HepG2 (cell line): Measurements from ENCODE around the gene TAGLN. TPM values are rescaled to one million over a fixed set of nuclear protein-coding genes. Genes with fewer than 3 reads are reported as not detected.

ENCODE experiments used
- ATAC-seq: fragments of 200-7000 bp; cut with Tn5 transposase; 3 replicates; pipeline ENCODE4 v1.9.1; 2020; ENCODE audit warnings: mild to moderate bottlenecking, moderate library complexity
- BruUV-seq: library from RNA; stranded (reverse); fragments of 400-500 nt; replicated peaks from 2 replicates; lab custom pipeline; 2021; lab: Mats Ljungman, UMichigan
- CTCF ChIA-PET: fragments of 300-600 bp; formaldehyde crosslinking; extraction: SDS; loops from one replicate; lab custom pipeline; 2021; ENCODE audit warnings: low total read pairs, inconsistent platforms, low intra/inter-chr PET ratio; lab: Yijun Ruan, JAX
- POLR2A ChIA-PET: fragments of 350-600 bp; sonication (Branson Sonifier 250); formaldehyde crosslinking; loops from one replicate; lab custom pipeline; 2020; ENCODE audit warnings: antibody characterized with exemption, inconsistent platforms; lab: Yijun Ruan, JAX
- DNase-seq: peaks from one replicate; pipeline ENCODE4 v3.0.0-alpha.2; 2015; ENCODE audit warnings: low spot score
- FAIRE-seq: peaks from 3 replicates; lab custom pipeline; 2011; peaks lifted over from hg19 to GRCh38; lab: Jason Lieb, UNC
- H2AFZ ChIP-seq: one replicate; pipeline ENCODE4 v1.6.1; 2011; ENCODE audit warnings: low read length, inconsistent platforms
- H3K27ac ChIP-seq: fragments of 300-600 bp; 3 replicates; pipeline ENCODE4 v1.8.0; 2011; ENCODE audit warnings: mixed run types, mild to moderate bottlenecking, mixed read lengths, low read length, inconsistent platforms; ENCODE audit not compliant: insufficient read depth; ENCODE audit errors: extremely low read length
- H3K27me3 ChIP-seq, 2 experiments: fragments of 200-600 bp in 1 of 2; 2 replicates in 1 of 2; 3 replicates in 1 of 2; pipeline versions ENCODE4 v1.6.0 to v1.8.0; 2011; ENCODE audit warnings: low read length in 2 of 2, mild to moderate bottlenecking in 2 of 2, moderate library complexity in 2 of 2, inconsistent platforms in 1 of 2; ENCODE audit not compliant: insufficient read depth in 2 of 2, control insufficient read depth in 1 of 2
- H3K36me3 ChIP-seq, 2 experiments: fragments of 200-600 bp in 1 of 2; replicated peaks in 1 of 2; 2 replicates in 1 of 2; 3 replicates in 1 of 2; pipeline versions ENCODE4 v1.5.1 to v1.8.0; 2011; ENCODE audit warnings: low read length in 2 of 2, inconsistent platforms in 1 of 2; ENCODE audit not compliant: insufficient read depth in 2 of 2, control insufficient read depth in 1 of 2
- H3K4me1 ChIP-seq: 2 replicates; pipeline ENCODE4 v1.5.1; 2012; ENCODE audit warnings: low read length, inconsistent platforms; ENCODE audit not compliant: insufficient read depth
- H3K4me2 ChIP-seq: 2 replicates; pipeline ENCODE4 v1.6.0; 2011; ENCODE audit warnings: low read depth, low read length, inconsistent platforms
- H3K4me3 ChIP-seq, 3 experiments: fragments of 200-600 bp in 1 of 3; sonication (generic), shearing (Covaris generic) in 1 of 3; replicated peaks in 1 of 3; 2 replicates each; pipeline ENCODE4 v1.5.1; 2011 to 2016; ENCODE audit warnings: low read length in 3 of 3, inconsistent platforms in 2 of 3, low read depth in 2 of 3, mild to moderate bottlenecking in 2 of 3, control low read depth in 1 of 3, mixed read lengths in 1 of 3; ENCODE audit not compliant: insufficient read depth in 1 of 3
- H3K79me2 ChIP-seq: one replicate; pipeline ENCODE4 v1.6.1; 2011; ENCODE audit warnings: low read length, inconsistent platforms; ENCODE audit not compliant: insufficient read depth
- H3K9ac ChIP-seq: 2 replicates; pipeline ENCODE4 v1.6.0; 2011; ENCODE audit warnings: mild to moderate bottlenecking, low read depth, low read length, inconsistent platforms; ENCODE audit not compliant: insufficient read depth
- H3K9me3 ChIP-seq: 2 replicates; pipeline ENCODE4 v1.5.1; 2012; ENCODE audit warnings: mild to moderate bottlenecking, low read length
- H4K20me1 ChIP-seq: 2 replicates; pipeline ENCODE4 v1.6.0; 2011; ENCODE audit warnings: inconsistent platforms, mild to moderate bottlenecking, low read length, moderate library complexity; ENCODE audit not compliant: insufficient read depth
- ATF2 ChIP-seq: sonication (generic); formaldehyde crosslinking; IDR thresholded peaks from 2 replicates; pipeline ENCODE4 v1.4.0; 2020; ENCODE audit warnings: missing genetic modification reagents
- ELF4 ChIP-seq: sonication (generic); formaldehyde crosslinking; IDR thresholded peaks from 2 replicates; pipeline ENCODE4 v1.5.0; 2020; ENCODE audit warnings: missing genetic modification reagents, mild to moderate bottlenecking, moderate library complexity, borderline replicate concordance
- MXD4 ChIP-seq: IDR thresholded peaks from 2 replicates; pipeline ENCODE4 v1.6.1; 2016; ENCODE audit warnings: mild to moderate bottlenecking, missing biosample characterization, missing genetic modification reagents
- SMC3 ChIP-seq: IDR thresholded peaks from 2 replicates; pipeline ENCODE4 v1.6.1; 2011; ENCODE audit warnings: low read length, improper control_type of control experiment
- WGBS: methylation state at CpG from one replicate; pipeline ENCODE4 v1.1.6; 2017; ENCODE audit warnings: low lambda C conversion rate; 5-methylcytosine and 5-hydroxymethylcytosine counted together
- in situ Hi-C: cut with HindIII; loops from 2 replicates; pipeline ENCODE4 v1.10.0; 2017; ENCODE audit warnings: low pct_unique_long_range_greater_than_20kb; ENCODE audit not compliant: extremely low pct_ligation_motif_present
- intact Hi-C: fragments of 100-400 bp; cut with micrococcal nuclease; formaldehyde crosslinking; loops from one replicate; pipeline ENCODE4 v1.10.0; 2022; ENCODE audit not compliant: unreplicated experiment
- polyA plus RNA-seq, 8 experiments: library from polyadenylated mRNA; depleted of rRNA in 3 of 8; stranded (reverse) in 7 of 8; unstranded in 1 of 8; fragments of >200 nt; fragmentation: Illumina TruSeq in 4 of 8; extraction: Trizol in 4 of 8; gene quantifications; 2 replicates each; pipeline versions ENCODE4 v1.2.1 to v1.2.3, GENCODE V29; 2011 to 2016; ENCODE audit warnings: low read depth in 4 of 8, missing spikeins in 1 of 8, mixed read lengths in 1 of 8; ENCODE audit not compliant: insufficient read depth in 1 of 8
- total RNA-seq, 5 experiments: library from RNA; depleted of rRNA; stranded (reverse); fragments of >200 nt; fragmentation: Illumina TruSeq; extraction: Trizol; gene quantifications; 2 replicates each; pipeline ENCODE4 v1.2.3, GENCODE V29; 2016; ENCODE audit warnings: low read depth in 1 of 5
- TF ChIP-seq, protein P1 (sequence below): sonication (generic); formaldehyde crosslinking; IDR thresholded peaks from 2 replicates; pipeline ENCODE4 v1.4.0; 2020; ENCODE audit warnings: missing genetic modification reagents
- TF ChIP-seq, protein P2 (sequence below): sonication (generic); formaldehyde crosslinking; IDR thresholded peaks from one replicate; pipeline ENCODE4 v1.5.1; 2020; ENCODE audit warnings: mild to moderate bottlenecking, missing genetic modification reagents; ENCODE audit errors: not compliant biosample characterization
- TF ChIP-seq, protein P3 (sequence below): IDR thresholded peaks from 2 replicates; pipeline ENCODE4 v1.6.1; 2016; ENCODE audit warnings: missing genetic modification reagents, missing compliant biosample characterization

Gene TAGLN
- total and polyA plus RNA-seq, 2 of the 13 experiments (the other 11 are each of a cell fraction or from before 2014, with no cell fraction given) = 12.6 to 75.4 TPM

GRCh38 chr11:117222991-117223740 is 24.0 kb downstream of the TAGLN start:
- no peak for ATAC-seq
- in situ Hi-C loops (loop anchor here (5.0 kb wide), 1 partner anchor 41 kb away; no protein-coding TSS in a partner anchor), intact Hi-C loops (loop anchor here (10.0 kb wide), 1 partner anchor 118 kb away; no protein-coding TSS in a partner anchor)
- Histone ChIP-seq H3K9me3 (no peaks in the 10 kb centered on the region), H3K4me3 (no peak overlapping the region), H3K4me2 (no peak overlapping the region), H4K20me1 (no peaks in the 10 kb centered on the region), H3K9ac (no peak overlapping the region), H3K4me1 (peaks cover 16% of the 10 kb centered on the region), H3K36me3 (peaks cover 2 to 21% of the 10 kb centered on the region in 2 experiments; a peak in 3 of 5 replicates), H2AFZ (no peak overlapping the region), H3K79me2 (no peaks in the 10 kb centered on the region), H3K27me3 (no peaks in the 10 kb centered on the region), H3K27ac (no peak overlapping the region)
- DNase-seq = no peak
- POLR2A ChIA-PET = no interaction called here
- TF ChIP-seq, protein P1, sequence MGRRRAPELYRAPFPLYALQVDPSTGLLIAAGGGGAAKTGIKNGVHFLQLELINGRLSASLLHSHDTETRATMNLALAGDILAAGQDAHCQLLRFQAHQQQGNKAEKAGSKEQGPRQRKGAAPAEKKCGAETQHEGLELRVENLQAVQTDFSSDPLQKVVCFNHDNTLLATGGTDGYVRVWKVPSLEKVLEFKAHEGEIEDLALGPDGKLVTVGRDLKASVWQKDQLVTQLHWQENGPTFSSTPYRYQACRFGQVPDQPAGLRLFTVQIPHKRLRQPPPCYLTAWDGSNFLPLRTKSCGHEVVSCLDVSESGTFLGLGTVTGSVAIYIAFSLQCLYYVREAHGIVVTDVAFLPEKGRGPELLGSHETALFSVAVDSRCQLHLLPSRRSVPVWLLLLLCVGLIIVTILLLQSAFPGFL (CRISPR knock-in tag) = no peak
- TF ChIP-seq SMC3 (no peak), ATF2 (no peak), ELF4 (no peak), MXD4 (no peak)
- TF ChIP-seq, protein P2, sequence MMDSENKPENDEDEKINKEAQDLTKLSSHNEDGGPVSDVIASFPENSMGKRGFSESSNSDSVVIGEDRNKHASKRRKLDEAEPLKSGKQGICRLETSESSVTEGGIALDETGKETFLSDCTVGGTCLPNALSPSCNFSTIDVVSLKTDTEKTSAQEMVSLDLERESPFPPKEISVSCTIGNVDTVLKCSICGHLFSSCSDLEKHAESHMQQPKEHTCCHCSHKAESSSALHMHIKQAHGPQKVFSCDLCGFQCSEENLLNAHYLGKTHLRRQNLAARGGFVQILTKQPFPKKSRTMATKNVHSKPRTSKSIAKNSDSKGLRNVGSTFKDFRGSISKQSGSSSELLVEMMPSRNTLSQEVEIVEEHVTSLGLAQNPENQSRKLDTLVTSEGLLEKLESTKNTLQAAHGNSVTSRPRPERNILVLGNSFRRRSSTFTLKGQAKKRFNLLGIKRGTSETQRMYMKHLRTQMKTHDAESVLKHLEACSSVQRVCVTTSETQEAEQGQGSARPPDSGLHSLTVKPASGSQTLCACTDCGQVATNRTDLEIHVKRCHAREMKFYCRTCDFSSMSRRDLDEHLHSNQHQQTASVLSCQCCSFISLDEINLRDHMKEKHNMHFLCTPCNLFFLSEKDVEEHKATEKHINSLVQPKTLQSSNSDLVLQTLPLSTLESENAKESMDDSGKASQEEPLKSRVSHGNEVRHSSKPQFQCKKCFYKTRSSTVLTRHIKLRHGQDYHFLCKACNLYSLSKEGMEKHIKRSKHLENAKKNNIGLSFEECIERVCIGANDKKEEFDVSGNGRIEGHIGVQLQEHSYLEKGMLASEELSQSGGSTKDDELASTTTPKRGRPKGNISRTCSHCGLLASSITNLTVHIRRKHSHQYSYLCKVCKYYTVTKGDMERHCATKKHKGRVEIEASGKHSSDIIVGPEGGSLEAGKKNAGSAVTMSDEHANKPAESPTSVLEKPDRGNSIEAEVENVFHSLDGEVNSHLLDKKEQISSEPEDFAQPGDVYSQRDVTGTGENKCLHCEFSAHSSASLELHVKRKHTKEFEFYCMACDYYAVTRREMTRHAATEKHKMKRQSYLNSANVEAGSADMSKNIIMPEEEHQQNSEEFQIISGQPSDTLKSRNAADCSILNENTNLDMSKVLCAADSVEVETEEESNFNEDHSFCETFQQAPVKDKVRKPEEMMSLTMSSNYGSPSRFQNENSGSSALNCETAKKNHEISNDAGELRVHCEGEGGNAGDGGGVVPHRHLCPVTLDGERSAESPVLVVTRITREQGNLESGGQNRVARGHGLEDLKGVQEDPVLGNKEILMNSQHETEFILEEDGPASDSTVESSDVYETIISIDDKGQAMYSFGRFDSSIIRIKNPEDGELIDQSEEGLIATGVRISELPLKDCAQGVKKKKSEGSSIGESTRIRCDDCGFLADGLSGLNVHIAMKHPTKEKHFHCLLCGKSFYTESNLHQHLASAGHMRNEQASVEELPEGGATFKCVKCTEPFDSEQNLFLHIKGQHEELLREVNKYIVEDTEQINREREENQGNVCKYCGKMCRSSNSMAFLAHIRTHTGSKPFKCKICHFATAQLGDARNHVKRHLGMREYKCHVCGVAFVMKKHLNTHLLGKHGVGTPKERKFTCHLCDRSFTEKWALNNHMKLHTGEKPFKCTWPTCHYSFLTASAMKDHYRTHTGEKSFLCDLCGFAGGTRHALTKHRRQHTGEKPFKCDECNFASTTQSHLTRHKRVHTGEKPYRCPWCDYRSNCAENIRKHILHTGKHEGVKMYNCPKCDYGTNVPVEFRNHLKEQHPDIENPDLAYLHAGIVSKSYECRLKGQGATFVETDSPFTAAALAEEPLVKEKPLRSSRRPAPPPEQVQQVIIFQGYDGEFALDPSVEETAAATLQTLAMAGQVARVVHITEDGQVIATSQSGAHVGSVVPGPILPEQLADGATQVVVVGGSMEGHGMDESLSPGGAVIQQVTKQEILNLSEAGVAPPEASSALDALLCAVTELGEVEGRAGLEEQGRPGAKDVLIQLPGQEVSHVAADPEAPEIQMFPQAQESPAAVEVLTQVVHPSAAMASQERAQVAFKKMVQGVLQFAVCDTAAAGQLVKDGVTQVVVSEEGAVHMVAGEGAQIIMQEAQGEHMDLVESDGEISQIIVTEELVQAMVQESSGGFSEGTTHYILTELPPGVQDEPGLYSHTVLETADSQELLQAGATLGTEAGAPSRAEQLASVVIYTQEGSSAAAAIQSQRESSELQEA (CRISPR knock-in tag) = no peak
- TF ChIP-seq, protein P3, sequence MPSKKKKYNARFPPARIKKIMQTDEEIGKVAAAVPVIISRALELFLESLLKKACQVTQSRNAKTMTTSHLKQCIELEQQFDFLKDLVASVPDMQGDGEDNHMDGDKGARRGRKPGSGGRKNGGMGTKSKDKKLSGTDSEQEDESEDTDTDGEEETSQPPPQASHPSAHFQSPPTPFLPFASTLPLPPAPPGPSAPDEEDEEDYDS = no peak
- no TSS peak for BruUV-seq
- WGBS = 96% methylated on average over 12 of the region's 14 CpGs
- no peak for FAIRE-seq
- CTCF ChIA-PET = no interaction called here
